H54 (cell line): ENCODE results near the gene TMEM272.

ENCODE experiments used
- DNase-seq: peaks from one replicate; pipeline ENCODE4 v3.0.0; 2011; ENCODE audit warnings: low spot score, mixed read lengths; ENCODE audit not compliant: insufficient read length
- FAIRE-seq: peaks from 3 replicates; lab custom pipeline; 2011; peaks lifted over from hg19 to GRCh38; lab: Jason Lieb, UNC
- POLR2A ChIP-seq: IDR thresholded peaks from 2 replicates; pipeline ENCODE4 v1.6.1; 2011; ENCODE audit warnings: low read depth, mild to moderate bottlenecking, low read length

Gene TMEM272

GRCh38 chr13:51801631-51802099 is 43.3 kb downstream of the TMEM272 start:
- FAIRE-seq (no peak), DNase-seq (peak; percentile 10)
- no peak for TF ChIP-seq POLR2A

- no peak for TF ChIP-seq POLR2A
- DNase-seq: no peak
- no peak for FAIRE-seq
Observed at GRCh38 chr13:51800486-51800885, 44.5 kb downstream of the TMEM272 start.

GRCh38 chr13:51799261-51799660 is 45.7 kb downstream of the TMEM272 start:
- FAIRE-seq: no peak
- TF ChIP-seq POLR2A: no peak
- DNase-seq: no peak

- no peak for DNase-seq
- no peak for TF ChIP-seq POLR2A
- FAIRE-seq: no peak
Observed at GRCh38 chr13:51797664-51798488, 47.1 kb downstream of the TMEM272 start.

GRCh38 chr13:51796546-51796945 is 48.4 kb downstream of the TMEM272 start:
- DNase-seq (no peak), FAIRE-seq (no peak)
- no peak for TF ChIP-seq POLR2A

- TF ChIP-seq POLR2A: no peak
- DNase-seq: no peak
- no peak for FAIRE-seq
Observed at GRCh38 chr13:51795419-51795818, 49.6 kb downstream of the TMEM272 start.

- no peak for TF ChIP-seq POLR2A
- FAIRE-seq: no peak
- DNase-seq: no peak
Observed at GRCh38 chr13:51794964-51795363, 50.0 kb downstream of the TMEM272 start.

- DNase-seq (peak; percentile 21), FAIRE-seq (no peak)
- TF ChIP-seq POLR2A: no peak
Observed at GRCh38 chr13:51793570-51794271, 51.3 kb downstream of the TMEM272 start.

- TF ChIP-seq POLR2A: no peak
- DNase-seq: no peak
- no peak for FAIRE-seq
Observed at GRCh38 chr13:51786425-51787265, 58.3 kb downstream of the TMEM272 start.

GRCh38 chr13:51785712-51786424 is 59.1 kb downstream of the TMEM272 start:
- no peak for FAIRE-seq
- TF ChIP-seq POLR2A: no peak
- no peak for DNase-seq

- TF ChIP-seq POLR2A: no peak
- FAIRE-seq: no peak
- DNase-seq: no peak
Observed at GRCh38 chr13:51784097-51784496, 60.9 kb downstream of the TMEM272 start.

GRCh38 chr13:51783428-51784094 is 61.4 kb downstream of the TMEM272 start:
- DNase-seq (no peak), FAIRE-seq (no peak)
- TF ChIP-seq POLR2A: no peak
